ENCODE data around the gene DZANK1. TPM values are rescaled to one million over a fixed set of nuclear protein-coding genes. Genes with fewer than 3 reads are reported as not detected.
A peak's percentile ranks its signal among the peaks of the same experiment; 100 is the strongest.

DZANK1 gene
- total RNA-seq, 4 donors from 2014 or later: 0.92 to 5.2 (median 1.1) TPM

GRCh38 chr20:18397030-18397429 lies 69.8 kb downstream of the DZANK1 start:
- Histone ChIP-seq H3K27ac (peak overlapping the region in 1 of 4 donors; percentile 28), H3K4me3 (no peak overlapping the region), H3K27me3 (no peaks in the 10 kb centered on the region), H3K36me3 (peaks cover 0 to 11% (median 0%) of the 10 kb centered on the region in 3 donors), H3K9me3 (peaks cover 0 to 9% (median 0%) of the 10 kb centered on the region in 3 donors), H3K4me1 (peaks cover 0 to 4% (median 0%) of the 10 kb centered on the region in 3 donors)
- 61 to 71% methylated on average over 4 of the region's 4 CpGs for WGBS, 2 donors
- TF ChIP-seq CTCF (IDR thresholded peaks at IDR 0.05) (no peak), POLR2A (IDR thresholded peaks at IDR 0.05) (no peak)
- no peak for DNase-seq
- intact Hi-C loops (cut with DNase I): no loop called here

- Histone ChIP-seq H3K27me3 (no peaks in the 10 kb centered on the region), H3K4me3 (no peak overlapping the region), H3K36me3 (no peaks in the 10 kb centered on the region), H3K9me3 (no peaks in the 10 kb centered on the region), H3K4me1 (peaks cover 0 to 4% (median 0%) of the 10 kb centered on the region in 3 donors), H3K27ac (no peak overlapping the region)
- WGBS, 2 donors: 80 to 82% methylated on average over 1 of the region's 1 CpG
- intact Hi-C loops (cut with DNase I): no loop called here
- TF ChIP-seq POLR2A (IDR thresholded peaks at IDR 0.05): no peak
- TF ChIP-seq CTCF (IDR thresholded peaks at IDR 0.05): no peak
- DNase-seq: no peak
These were observed 71.3 kb downstream of the DZANK1 start for GRCh38 chr20:18395544-18395943.

GRCh38 chr20:18394363-18394762 lies 72.5 kb downstream of the DZANK1 start:
- H3K9me3 ChIP-seq: no peaks in the 10 kb centered on the region
- H3K27me3 ChIP-seq: no peaks in the 10 kb centered on the region
- H3K27ac ChIP-seq: no peak overlapping the region
- H3K36me3 ChIP-seq: peaks cover 0 to 9% (median 0%) of the 10 kb centered on the region in 3 donors
- intact Hi-C loops (cut with DNase I): no loop called here
- peaks cover 0 to 4% (median 0%) of the 10 kb centered on the region in 3 donors for H3K4me1 ChIP-seq
- no peak for DNase-seq
- WGBS, 2 donors: 59 to 67% methylated on average over 4 of the region's 4 CpGs
- no peak overlapping the region for H3K4me3 ChIP-seq
- TF ChIP-seq CTCF (IDR thresholded peaks at IDR 0.05): no peak
- no peak for TF ChIP-seq POLR2A (IDR thresholded peaks at IDR 0.05)

GRCh38 chr20:18391686-18392085 lies 75.1 kb downstream of the DZANK1 start:
- Histone ChIP-seq H3K27ac (no peak overlapping the region), H3K27me3 (no peaks in the 10 kb centered on the region), H3K9me3 (no peaks in the 10 kb centered on the region), H3K4me3 (no peak overlapping the region), H3K36me3 (peaks cover 0 to 13% (median 0%) of the 10 kb centered on the region in 3 donors), H3K4me1 (no peaks in the 10 kb centered on the region)
- TF ChIP-seq CTCF (IDR thresholded peaks at IDR 0.05) (no peak), POLR2A (IDR thresholded peaks at IDR 0.05) (no peak)
- 89 to 95% methylated on average over 5 of the region's 5 CpGs for WGBS, 2 donors
- intact Hi-C loops (cut with DNase I): no loop called here
- no peak for DNase-seq

- 65 to 76% methylated on average over 3 of the region's 3 CpGs for WGBS, 2 donors
- H3K27me3 ChIP-seq: no peaks in the 10 kb centered on the region
- H3K27ac ChIP-seq: no peak overlapping the region
- peaks cover 0 to 17% (median 0%) of the 10 kb centered on the region in 3 donors for H3K36me3 ChIP-seq
- no peaks in the 10 kb centered on the region for H3K9me3 ChIP-seq
- no peaks in the 10 kb centered on the region for H3K4me1 ChIP-seq
- intact Hi-C loops (cut with DNase I): no loop called here
- no peak for DNase-seq
- TF ChIP-seq CTCF (IDR thresholded peaks at IDR 0.05) (no peak), POLR2A (IDR thresholded peaks at IDR 0.05) (no peak)
- H3K4me3 ChIP-seq: no peak overlapping the region
These were observed 76.6 kb downstream of the DZANK1 start for GRCh38 chr20:18390201-18390600.
